22Rv1 (cell line): ENCODE results near the gene GCKR.

Source experiments
- H3K27ac ChIP-seq: fragments of 450-650 bp; 2 replicates; pipeline ENCODE4 v1.5.1; 2017
- CTCF ChIP-seq: fragments of 450-650 bp; IDR thresholded peaks from 2 replicates; pipeline ENCODE4 v1.5.1; 2017; ENCODE audit warnings: mild to moderate bottlenecking
- ZFX ChIP-seq: fragments of 450-650 bp; IDR thresholded peaks from 2 replicates; pipeline ENCODE4 v1.6.1; 2017; ENCODE audit warnings: antibody characterized with exemption, borderline replicate concordance

Gene GCKR

GRCh38 chr2:27507293-27507692 lies 10.7 kb downstream of the GCKR start:
- no peak for TF ChIP-seq ZFX
- no peak for TF ChIP-seq CTCF
- no peak overlapping the region for H3K27ac ChIP-seq

- TF ChIP-seq ZFX (no peak), CTCF (no peak)
- H3K27ac ChIP-seq, result no peak overlapping the region
Observed at GRCh38 chr2:27509326-27509725, 12.7 kb downstream of the GCKR start.

GRCh38 chr2:27518113-27518781 lies 21.6 kb downstream of the GCKR start:
- H3K27ac ChIP-seq, result no peak overlapping the region
- TF ChIP-seq CTCF (no peak), ZFX (no peak)

GRCh38 chr2:27518782-27519113 lies 22.1 kb downstream of the GCKR start:
- TF ChIP-seq CTCF, result no peak
- no peak for TF ChIP-seq ZFX
- H3K27ac ChIP-seq, result no peak overlapping the region

- no peak for TF ChIP-seq CTCF
- no peak overlapping the region for H3K27ac ChIP-seq
Observed at GRCh38 chr2:27520316-27520715, 23.7 kb downstream of the GCKR start.

GRCh38 chr2:27522400-27522945 lies 25.8 kb downstream of the GCKR start:
- H3K27ac ChIP-seq, result no peak overlapping the region
- TF ChIP-seq CTCF, result no peak
- no peak for TF ChIP-seq ZFX

GRCh38 chr2:27527182-27527581 lies 30.5 kb downstream of the GCKR start:
- TF ChIP-seq CTCF, result no peak
- TF ChIP-seq ZFX, result no peak
- no peak overlapping the region for H3K27ac ChIP-seq
